Testis (tissue), 2 donors: ENCODE results near the gene PARVB.

Experiments
- CTCF ChIP-seq, 3 experiments: fragments of 450-650 bp in 2 of 3; fragments of 200-600 bp in 1 of 3; sonication (generic) in 1 of 3; IDR thresholded peaks; one replicate each; pipeline ENCODE4 v1.5.1; 2016 to 2019; ENCODE audit warnings: antibody characterized with exemption in 3 of 3, mild to moderate bottlenecking in 2 of 3, moderate library complexity in 1 of 3
- POLR2A ChIP-seq: fragments of 450-650 bp; IDR thresholded peaks from one replicate; pipeline ENCODE4 v1.6.1; 2017; ENCODE audit warnings: antibody characterized with exemption, mild to moderate bottlenecking, moderate library complexity

- TF ChIP-seq CTCF (IDR thresholded peaks at IDR 0.05) = no peak
- no peak for TF ChIP-seq POLR2A
These were observed 120.0 kb downstream of the PARVB start for GRCh38 chr22:44144046-44144569.
